ENCODE results near the gene SPTB. TPM values are rescaled to one million over a fixed set of nuclear protein-coding genes. Genes with fewer than 3 reads are reported as not detected.

Gene SPTB
- total RNA-seq, 1 experiment from 2014 or later = 0.43 TPM

DNA sequence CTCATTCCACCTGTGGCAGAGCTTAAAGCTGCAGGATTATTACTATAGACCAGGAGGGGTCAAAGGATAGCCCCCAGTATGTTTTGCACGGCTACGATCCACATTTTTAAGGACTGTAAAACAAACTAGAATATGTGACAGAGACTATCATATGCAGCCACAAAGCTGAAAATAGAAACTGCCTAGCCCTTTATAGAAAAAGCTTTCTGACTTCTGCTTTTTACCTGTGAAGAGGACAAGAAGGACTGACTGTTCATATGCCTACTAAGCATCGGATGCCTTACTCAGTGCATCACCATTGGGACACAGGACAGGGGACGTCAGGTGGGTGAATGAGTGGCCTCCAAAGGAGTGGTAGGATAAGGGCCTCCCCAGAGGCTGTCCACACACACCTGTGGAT is 29.8 kb downstream of the SPTB start:
- ChIA-PET POLR2A (ENCODE audit: low non-redundant PET) (no interaction called here), CTCF (no interaction called here)
- peaks cover 27% of the 10 kb centered on the region for H3K27me3 ChIP-seq (replicated peaks; ENCODE audit: insufficient read depth, low read depth, low read length, poor library complexity)

DNA sequence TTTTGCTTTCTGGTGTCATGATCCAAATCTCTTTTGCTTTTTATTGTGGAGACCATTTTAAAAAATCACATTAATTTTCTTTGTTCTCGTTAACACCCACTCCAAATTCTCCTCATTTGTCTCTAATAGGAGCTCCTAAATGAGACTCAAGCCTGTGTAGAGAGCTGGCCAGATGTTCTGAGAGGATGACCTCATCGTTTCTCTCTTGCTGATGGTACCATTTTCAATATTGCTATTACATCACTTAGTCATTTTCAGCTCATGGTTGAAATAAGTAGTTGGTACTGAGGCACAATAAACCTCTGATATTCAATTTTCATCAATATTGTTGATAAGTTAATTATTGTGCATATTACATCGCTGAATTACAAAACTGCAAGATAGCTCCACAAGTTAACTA is 31.5 kb downstream of the SPTB start:
- TF ChIP-seq EZH2 (IDR thresholded peaks at IDR 0.05; ENCODE audit: borderline replicate concordance, low read depth, low read length, poor library complexity, severe bottlenecking) = no peak
- TF ChIP-seq, protein P1, sequence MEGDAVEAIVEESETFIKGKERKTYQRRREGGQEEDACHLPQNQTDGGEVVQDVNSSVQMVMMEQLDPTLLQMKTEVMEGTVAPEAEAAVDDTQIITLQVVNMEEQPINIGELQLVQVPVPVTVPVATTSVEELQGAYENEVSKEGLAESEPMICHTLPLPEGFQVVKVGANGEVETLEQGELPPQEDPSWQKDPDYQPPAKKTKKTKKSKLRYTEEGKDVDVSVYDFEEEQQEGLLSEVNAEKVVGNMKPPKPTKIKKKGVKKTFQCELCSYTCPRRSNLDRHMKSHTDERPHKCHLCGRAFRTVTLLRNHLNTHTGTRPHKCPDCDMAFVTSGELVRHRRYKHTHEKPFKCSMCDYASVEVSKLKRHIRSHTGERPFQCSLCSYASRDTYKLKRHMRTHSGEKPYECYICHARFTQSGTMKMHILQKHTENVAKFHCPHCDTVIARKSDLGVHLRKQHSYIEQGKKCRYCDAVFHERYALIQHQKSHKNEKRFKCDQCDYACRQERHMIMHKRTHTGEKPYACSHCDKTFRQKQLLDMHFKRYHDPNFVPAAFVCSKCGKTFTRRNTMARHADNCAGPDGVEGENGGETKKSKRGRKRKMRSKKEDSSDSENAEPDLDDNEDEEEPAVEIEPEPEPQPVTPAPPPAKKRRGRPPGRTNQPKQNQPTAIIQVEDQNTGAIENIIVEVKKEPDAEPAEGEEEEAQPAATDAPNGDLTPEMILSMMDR (conservative IDR thresholded peaks at IDR 0.05; ENCODE audit: low read depth, low read length) = no peak
- peaks cover 42% of the 10 kb centered on the region for H3K27me3 ChIP-seq (replicated peaks; ENCODE audit: insufficient read depth, low read depth, low read length, poor library complexity)
- ChIA-PET CTCF (no interaction called here), POLR2A (ENCODE audit: low non-redundant PET) (no interaction called here)
- no peak for DNase-seq (ENCODE audit: low spot score)
- H3K36me3 ChIP-seq (ENCODE audit: insufficient read depth, low read length, poor library complexity, severe bottlenecking) = no peaks in the 10 kb centered on the region
- intact Hi-C loops (cut with micrococcal nuclease; ENCODE audit: unreplicated experiment) = no loop called here
- H3K4me3 ChIP-seq (ENCODE audit: low read depth, low read length, poor library complexity, severe bottlenecking) = no peak overlapping the region
- H3K4me1 ChIP-seq (ENCODE audit: insufficient read depth, low read length, poor library complexity, severe bottlenecking) = no peaks in the 10 kb centered on the region
- no TSS peak for BruUV-seq (replicated peaks)
- H3K27ac ChIP-seq (ENCODE audit: low read depth, low read length, poor library complexity, severe bottlenecking) = no peak overlapping the region
- no peaks in the 10 kb centered on the region for H3K9me3 ChIP-seq (ENCODE audit: low read depth, low read length, poor library complexity, severe bottlenecking)

More for the DNA sequence above, 29.8 kb downstream of the SPTB start:
- Histone ChIP-seq H3K9me3 (ENCODE audit: low read depth, low read length, poor library complexity, severe bottlenecking) (no peaks in the 10 kb centered on the region), H3K36me3 (ENCODE audit: insufficient read depth, low read length, poor library complexity, severe bottlenecking) (no peaks in the 10 kb centered on the region), H3K27ac (ENCODE audit: low read depth, low read length, poor library complexity, severe bottlenecking) (no peak overlapping the region), H3K4me3 (ENCODE audit: low read depth, low read length, poor library complexity, severe bottlenecking) (no peak overlapping the region), H3K4me1 (ENCODE audit: insufficient read depth, low read length, poor library complexity, severe bottlenecking) (no peaks in the 10 kb centered on the region)
- no peak for TF ChIP-seq EZH2 (IDR thresholded peaks at IDR 0.05; ENCODE audit: borderline replicate concordance, low read depth, low read length, poor library complexity, severe bottlenecking)
- TF ChIP-seq, protein P1 (conservative IDR thresholded peaks at IDR 0.05; ENCODE audit: low read depth, low read length) = no peak
- no peak for DNase-seq (ENCODE audit: low spot score)
- intact Hi-C loops (cut with micrococcal nuclease; ENCODE audit: unreplicated experiment) = no loop called here
- no TSS peak for BruUV-seq (replicated peaks)

DNA sequence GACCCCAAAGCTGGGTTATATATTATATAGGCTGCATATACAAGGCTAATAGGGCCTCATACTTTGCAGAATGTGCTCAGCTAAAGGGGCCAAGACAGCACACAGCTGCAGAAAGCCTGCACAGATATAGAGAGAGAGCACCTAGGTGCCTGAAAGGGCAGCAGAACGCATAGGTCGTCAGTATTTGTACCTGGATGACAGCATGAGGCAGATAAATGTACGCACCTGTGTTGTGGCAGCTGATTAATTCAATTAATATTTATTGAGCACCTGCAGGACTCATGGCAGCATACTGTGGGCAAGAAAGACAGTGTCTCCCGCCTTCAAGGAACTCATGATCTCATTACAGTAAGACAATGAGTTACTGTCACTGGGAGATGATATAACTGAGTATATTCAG is 33.4 kb downstream of the SPTB start:
- BruUV-seq (replicated peaks) = no TSS peak
- POLR2A ChIA-PET (ENCODE audit: low non-redundant PET) = no interaction called here

More for the DNA sequence above, 33.4 kb downstream of the SPTB start:
- TF ChIP-seq, protein P1 (conservative IDR thresholded peaks at IDR 0.05; ENCODE audit: low read depth, low read length) = no peak
- no peak for TF ChIP-seq EZH2 (IDR thresholded peaks at IDR 0.05; ENCODE audit: borderline replicate concordance, low read depth, low read length, poor library complexity, severe bottlenecking)
- CTCF ChIA-PET = no interaction called here
- H3K4me1 ChIP-seq (ENCODE audit: insufficient read depth, low read length, poor library complexity, severe bottlenecking) = no peaks in the 10 kb centered on the region
- no peaks in the 10 kb centered on the region for H3K36me3 ChIP-seq (ENCODE audit: insufficient read depth, low read length, poor library complexity, severe bottlenecking)
- no peak overlapping the region for H3K27ac ChIP-seq (ENCODE audit: low read depth, low read length, poor library complexity, severe bottlenecking)
- intact Hi-C loops (cut with micrococcal nuclease; ENCODE audit: unreplicated experiment) = no loop called here
- no peaks in the 10 kb centered on the region for H3K9me3 ChIP-seq (ENCODE audit: low read depth, low read length, poor library complexity, severe bottlenecking)
- H3K27me3 ChIP-seq (replicated peaks; ENCODE audit: insufficient read depth, low read depth, low read length, poor library complexity) = peaks cover 47% of the 10 kb centered on the region
- no peak for DNase-seq (ENCODE audit: low spot score)
- H3K4me3 ChIP-seq (ENCODE audit: low read depth, low read length, poor library complexity, severe bottlenecking) = no peak overlapping the region
